ENCODE data around the gene RNF41.

Gene RNF41

GRCh38 chr12:56160193-56160763, 61.4 kb downstream of the RNF41 start:
- Histone ChIP-seq H3K27ac (replicated peaks) (no peak overlapping the region), H3K4me3 (replicated peaks; ENCODE audit: insufficient read depth, low read length) (peak overlapping the region; percentile 64), H3K27me3 (ENCODE audit: insufficient read depth, poor library complexity, severe bottlenecking) (no peaks in the 10 kb centered on the region)
- DNase-seq (ENCODE audit: low read depth in 1 of 2, low spot score in 1 of 2), result peak in 1 of 2 experiments; percentile 10
- TF ChIP-seq, protein P1, sequence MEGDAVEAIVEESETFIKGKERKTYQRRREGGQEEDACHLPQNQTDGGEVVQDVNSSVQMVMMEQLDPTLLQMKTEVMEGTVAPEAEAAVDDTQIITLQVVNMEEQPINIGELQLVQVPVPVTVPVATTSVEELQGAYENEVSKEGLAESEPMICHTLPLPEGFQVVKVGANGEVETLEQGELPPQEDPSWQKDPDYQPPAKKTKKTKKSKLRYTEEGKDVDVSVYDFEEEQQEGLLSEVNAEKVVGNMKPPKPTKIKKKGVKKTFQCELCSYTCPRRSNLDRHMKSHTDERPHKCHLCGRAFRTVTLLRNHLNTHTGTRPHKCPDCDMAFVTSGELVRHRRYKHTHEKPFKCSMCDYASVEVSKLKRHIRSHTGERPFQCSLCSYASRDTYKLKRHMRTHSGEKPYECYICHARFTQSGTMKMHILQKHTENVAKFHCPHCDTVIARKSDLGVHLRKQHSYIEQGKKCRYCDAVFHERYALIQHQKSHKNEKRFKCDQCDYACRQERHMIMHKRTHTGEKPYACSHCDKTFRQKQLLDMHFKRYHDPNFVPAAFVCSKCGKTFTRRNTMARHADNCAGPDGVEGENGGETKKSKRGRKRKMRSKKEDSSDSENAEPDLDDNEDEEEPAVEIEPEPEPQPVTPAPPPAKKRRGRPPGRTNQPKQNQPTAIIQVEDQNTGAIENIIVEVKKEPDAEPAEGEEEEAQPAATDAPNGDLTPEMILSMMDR (IDR thresholded peaks at IDR 0.05; ENCODE audit: insufficient read depth, low read length), result no peak
- TF ChIP-seq SPI1 (IDR thresholded peaks at IDR 0.05; ENCODE audit: borderline replicate concordance, low read depth) (no peak), REST (IDR thresholded peaks at IDR 0.05; ENCODE audit: insufficient replicate concordance, low read depth) (peak; percentile 29), POLR2AphosphoS5 (IDR thresholded peaks at IDR 0.05; ENCODE audit: low read depth) (0 out of 2 replicates have a peak, but pooled peaks have one; percentile 53), GABPA (IDR thresholded peaks at IDR 0.05; ENCODE audit: low read depth) (no peak)

GRCh38 chr12:56159482-56160192, 62.1 kb downstream of the RNF41 start:
- Histone ChIP-seq H3K4me3 (replicated peaks; ENCODE audit: insufficient read depth, low read length) (peak overlapping the region; percentile 64), H3K27ac (replicated peaks) (peak overlapping the region; percentile 96), H3K27me3 (ENCODE audit: insufficient read depth, poor library complexity, severe bottlenecking) (no peaks in the 10 kb centered on the region)
- TF ChIP-seq REST (IDR thresholded peaks at IDR 0.05; ENCODE audit: insufficient replicate concordance, low read depth) (no peak), GABPA (IDR thresholded peaks at IDR 0.05; ENCODE audit: low read depth) (no peak), SPI1 (IDR thresholded peaks at IDR 0.05; ENCODE audit: borderline replicate concordance, low read depth) (no peak), POLR2AphosphoS5 (IDR thresholded peaks at IDR 0.05; ENCODE audit: low read depth) (no peak)
- TF ChIP-seq, protein P1 (IDR thresholded peaks at IDR 0.05; ENCODE audit: insufficient read depth, low read length), result no peak
- no peak for DNase-seq (ENCODE audit: low read depth in 1 of 2, low spot score in 1 of 2)

DNA sequence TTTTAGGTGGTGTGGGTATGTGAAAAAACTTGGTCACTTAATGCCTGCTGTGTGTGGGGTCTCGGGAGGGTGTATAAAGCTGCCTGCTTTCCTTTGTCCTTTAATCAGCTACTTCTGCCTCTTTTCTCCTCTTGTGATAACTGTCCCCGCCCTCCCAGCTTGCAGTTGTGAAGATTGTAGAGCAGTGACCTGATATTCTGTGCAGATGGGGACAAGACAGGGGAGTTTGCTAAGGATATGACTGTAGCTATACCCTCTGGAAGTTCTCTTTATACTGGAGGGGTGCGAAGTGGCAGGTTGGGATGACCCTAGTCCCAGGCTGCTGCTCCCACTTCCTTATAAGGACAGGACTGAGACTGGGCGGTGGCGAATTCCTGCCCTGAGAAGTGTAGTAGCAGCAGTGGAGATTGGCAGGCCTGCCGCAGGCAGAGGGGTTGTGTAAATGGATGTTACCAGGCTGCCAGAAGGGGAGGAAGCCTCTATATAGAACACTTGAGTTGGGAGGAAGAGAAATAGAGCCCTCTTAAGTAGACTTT, 62.7 kb downstream of the RNF41 start:
- peak in 1 of 2 experiments; percentile 76 for DNase-seq (ENCODE audit: low read depth in 1 of 2, low spot score in 1 of 2)

More for the DNA sequence above, 62.7 kb downstream of the RNF41 start:
- peak overlapping the region; percentile 64 for H3K4me3 ChIP-seq (replicated peaks; ENCODE audit: insufficient read depth, low read length)
- no peak for TF ChIP-seq GABPA (IDR thresholded peaks at IDR 0.05; ENCODE audit: low read depth)
- peak; percentile 32; the same call in 1 of the 2 replicates for TF ChIP-seq SPI1 (IDR thresholded peaks at IDR 0.05; ENCODE audit: borderline replicate concordance, low read depth)
- peak; percentile 35 for TF ChIP-seq POLR2AphosphoS5 (IDR thresholded peaks at IDR 0.05; ENCODE audit: low read depth)
- H3K27ac ChIP-seq (replicated peaks), result peak overlapping the region; percentile 96
- H3K27me3 ChIP-seq (ENCODE audit: insufficient read depth, poor library complexity, severe bottlenecking), result no peaks in the 10 kb centered on the region
